K562 (cell line): ENCODE results near the gene PSMC3IP. TPM values are rescaled to one million over a fixed set of nuclear protein-coding genes. Genes with fewer than 3 reads are reported as not detected.

Source experiments
- ESRRB ChIP-seq: fragments of 250-450 bp; sonication (Bioruptor Pico); IDR thresholded peaks from 2 replicates; pipeline ENCODE4 v1.5.0; 2020; ENCODE audit warnings: mild to moderate bottlenecking, moderate library complexity, borderline replicate concordance
- KLF16 ChIP-seq: IDR thresholded peaks from 2 replicates; pipeline ENCODE4 v1.6.1; 2016; ENCODE audit warnings: antibody characterized with exemption
- NR2F6 ChIP-seq: fragments of 450-650 bp; formaldehyde crosslinking; IDR thresholded peaks from 2 replicates; pipeline ENCODE4 v1.4.0; 2020; ENCODE audit warnings: mild to moderate bottlenecking
- OTX1 ChIP-seq: fragments of 450-650 bp; formaldehyde crosslinking; IDR thresholded peaks from 2 replicates; pipeline ENCODE4 v1.4.0; 2022; ENCODE audit warnings: mild to moderate bottlenecking
- PBX2 ChIP-seq, 2 experiments: IDR thresholded peaks in 1 of 2; conservative IDR thresholded peaks in 1 of 2; 2 replicates each; pipeline ENCODE4 v1.6.1; 2016; ENCODE audit warnings: low read depth in 2 of 2, mild to moderate bottlenecking in 1 of 2, missing compliant biosample characterization in 1 of 2, missing genetic modification characterization in 1 of 2, moderate library complexity in 1 of 2
- PHF21A ChIP-seq: fragments of 450-650 bp; IDR thresholded peaks from 2 replicates; pipeline ENCODE4 v1.6.1; 2017; ENCODE audit warnings: low read depth, borderline replicate concordance
- SAFB ChIP-seq: fragments of 200-400 bp; formaldehyde crosslinking; IDR thresholded peaks from 2 replicates; pipeline ENCODE4 v1.6.1; 2017; ENCODE audit warnings: low read depth, low read length, borderline replicate concordance
- SRSF9 ChIP-seq: fragments of 200-400 bp; formaldehyde crosslinking; IDR thresholded peaks from 2 replicates; pipeline ENCODE4 v1.6.1; 2017; ENCODE audit warnings: low read depth, low read length, borderline replicate concordance
- TFAP4 ChIP-seq: sonication (generic); formaldehyde crosslinking; IDR thresholded peaks from 2 replicates; pipeline ENCODE4 v1.8.0; 2022; ENCODE audit warnings: missing genetic modification reagents, mild to moderate bottlenecking, moderate library complexity, borderline replicate concordance
- THRAP3 ChIP-seq: fragments of 450-650 bp; IDR thresholded peaks from 2 replicates; pipeline ENCODE4 v1.6.1; 2016; ENCODE audit warnings: mild to moderate bottlenecking, inconsistent platforms, borderline replicate concordance
- ZEB2 ChIP-seq: fragments of 450-650 bp; IDR thresholded peaks from 2 replicates; pipeline ENCODE4 v1.6.1; 2016
- ZFP36 ChIP-seq: fragments of 150-350 bp; IDR thresholded peaks from 2 replicates; pipeline ENCODE4 v1.6.1; 2018; ENCODE audit warnings: low read length, low read depth; ENCODE audit not compliant: partially characterized antibody
- ZFPM2 ChIP-seq: fragments of 250-450 bp; sonication (Bioruptor Pico); IDR thresholded peaks from 2 replicates; pipeline ENCODE4 v1.5.1; 2022; ENCODE audit warnings: mild to moderate bottlenecking
- ZNF395 ChIP-seq: fragments of 200-800 bp; sonication (Bioruptor generic); IDR thresholded peaks from 2 replicates; pipeline ENCODE4 v1.6.1; 2017; ENCODE audit warnings: missing genetic modification characterization, missing compliant biosample characterization
- ZNF445 ChIP-seq: fragments of 250-450 bp; sonication (Bioruptor Pico); IDR thresholded peaks from 2 replicates; pipeline ENCODE4 v1.4.0; 2020; ENCODE audit warnings: low read depth, mild to moderate bottlenecking, moderate library complexity
- ZNF609 ChIP-seq: sonication (generic); formaldehyde crosslinking; IDR thresholded peaks from 2 replicates; pipeline ENCODE4 v1.8.1; 2023; ENCODE audit warnings: missing genetic modification reagents, mild to moderate bottlenecking, borderline replicate concordance
- ZSCAN32 ChIP-seq: fragments of 450-650 bp; formaldehyde crosslinking; IDR thresholded peaks from 2 replicates; pipeline ENCODE4 v1.4.0; 2020; ENCODE audit warnings: mild to moderate bottlenecking, moderate library complexity
- polyA plus RNA-seq, 8 experiments: library from polyadenylated mRNA; depleted of rRNA in 4 of 8; stranded (reverse) in 5 of 8; unstranded in 3 of 8; fragments of >200 nt; fragmentation: Nextera tagmentation in 2 of 8; fragmentation: Illumina TruSeq in 1 of 8; extraction: Ambion mirVana in 2 of 8; extraction: Trizol in 1 of 8; gene quantifications; 2 replicates each; pipeline versions ENCODE4 v1.2.1 to v1.2.3, GENCODE V29; 2011 to 2014; ENCODE audit warnings: inconsistent platforms in 1 of 8, missing spikeins in 1 of 8
- total RNA-seq, 7 experiments: library from RNA; depleted of rRNA in 6 of 7; stranded (reverse); fragments of >200 nt in 6 of 7; fragmentation: Illumina TruSeq in 2 of 7; extraction: Trizol in 2 of 7; gene quantifications; 2 replicates each; pipeline versions ENCODE4 v1.2.1 to v1.2.3, GENCODE V29; 2011 to 2021; ENCODE audit warnings: low replicate concordance in 1 of 7

Gene PSMC3IP
- total and polyA plus RNA-seq, 9 of the 15 experiments (the other 6 are each of a cell fraction or from before 2014, with no cell fraction given), result 13.8 to 65.6 (median 32.8) TPM

- TF ChIP-seq ZNF609 (CRISPR knock-in tag) (no peak), ZFP36 (no peak), PBX2 (CRISPR knock-in tag; IDR thresholded peaks at IDR 0.05; ENCODE audit: low read depth) (no peak), PBX2 (tag; conservative IDR thresholded peaks at IDR 0.05; ENCODE audit: low read depth) (peak; percentile 66), ESRRB (CRISPR knock-in tag) (no peak), PHF21A (no peak), TFAP4 (CRISPR knock-in tag) (no peak), THRAP3 (peak; percentile 59; the same call in 1 of the 2 replicates), KLF16 (peak; percentile 19; the same call in 1 of the 2 replicates), NR2F6 (CRISPR knock-in tag) (peak; percentile 64; the same call in 1 of the 2 replicates), SRSF9 (no peak), OTX1 (CRISPR knock-in tag) (peak; percentile 94), ZNF395 (CRISPR knock-in tag) (peak; percentile 99), ZFPM2 (CRISPR knock-in tag) (no peak), ZEB2 (no peak), ZSCAN32 (peak; percentile 47; the same call in 1 of the 2 replicates), ZNF445 (CRISPR knock-in tag) (peak; percentile 86; the same call in 1 of the 2 replicates), SAFB (no peak)
These were observed 42.1 kb downstream of the PSMC3IP start (continued) for GRCh38 chr17:42535155-42536047.
